ENCODE results near the gene TPCN1. TPM values are rescaled to one million over a fixed set of nuclear protein-coding genes. Genes with fewer than 3 reads are reported as not detected.
A peak's percentile ranks its signal among the peaks of the same experiment; 100 is the strongest.

TPCN1 gene
- total RNA-seq, 3 donors from 2014 or later: 89.9 to 133 (median 91.3) TPM

DNA sequence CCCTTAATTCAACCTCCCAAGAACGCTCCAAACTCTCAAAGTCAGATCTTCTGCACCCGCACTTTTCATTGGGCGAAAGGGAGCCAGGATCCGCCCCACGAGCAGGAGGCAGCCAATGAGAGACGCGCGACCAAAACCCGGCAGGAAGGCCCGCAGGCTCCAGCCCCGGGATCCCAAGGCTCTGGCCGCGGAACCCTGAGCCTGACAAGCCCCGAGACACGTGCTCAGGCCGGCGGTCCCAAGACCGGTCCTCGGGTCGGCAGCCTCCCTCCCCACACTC, 36.4 kb upstream of the TPCN1 start:
- Histone ChIP-seq H3K4me3 (peak overlapping the region; percentile 78), H3K4me1 (ENCODE audit: low read depth) (peaks cover 19% of the 10 kb centered on the region), H3K9me3 (no peaks in the 10 kb centered on the region), H3K36me3 (ENCODE audit: low read depth) (no peaks in the 10 kb centered on the region)
- ATAC-seq: peak; percentile 91
- TF ChIP-seq, protein P1, sequence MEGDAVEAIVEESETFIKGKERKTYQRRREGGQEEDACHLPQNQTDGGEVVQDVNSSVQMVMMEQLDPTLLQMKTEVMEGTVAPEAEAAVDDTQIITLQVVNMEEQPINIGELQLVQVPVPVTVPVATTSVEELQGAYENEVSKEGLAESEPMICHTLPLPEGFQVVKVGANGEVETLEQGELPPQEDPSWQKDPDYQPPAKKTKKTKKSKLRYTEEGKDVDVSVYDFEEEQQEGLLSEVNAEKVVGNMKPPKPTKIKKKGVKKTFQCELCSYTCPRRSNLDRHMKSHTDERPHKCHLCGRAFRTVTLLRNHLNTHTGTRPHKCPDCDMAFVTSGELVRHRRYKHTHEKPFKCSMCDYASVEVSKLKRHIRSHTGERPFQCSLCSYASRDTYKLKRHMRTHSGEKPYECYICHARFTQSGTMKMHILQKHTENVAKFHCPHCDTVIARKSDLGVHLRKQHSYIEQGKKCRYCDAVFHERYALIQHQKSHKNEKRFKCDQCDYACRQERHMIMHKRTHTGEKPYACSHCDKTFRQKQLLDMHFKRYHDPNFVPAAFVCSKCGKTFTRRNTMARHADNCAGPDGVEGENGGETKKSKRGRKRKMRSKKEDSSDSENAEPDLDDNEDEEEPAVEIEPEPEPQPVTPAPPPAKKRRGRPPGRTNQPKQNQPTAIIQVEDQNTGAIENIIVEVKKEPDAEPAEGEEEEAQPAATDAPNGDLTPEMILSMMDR (IDR thresholded peaks at IDR 0.05): no peak
- intact Hi-C loops (cut with DNase I, micrococcal nuclease): no loop called here
- peak; percentile 90 to 93 (median 91) for DNase-seq

DNA sequence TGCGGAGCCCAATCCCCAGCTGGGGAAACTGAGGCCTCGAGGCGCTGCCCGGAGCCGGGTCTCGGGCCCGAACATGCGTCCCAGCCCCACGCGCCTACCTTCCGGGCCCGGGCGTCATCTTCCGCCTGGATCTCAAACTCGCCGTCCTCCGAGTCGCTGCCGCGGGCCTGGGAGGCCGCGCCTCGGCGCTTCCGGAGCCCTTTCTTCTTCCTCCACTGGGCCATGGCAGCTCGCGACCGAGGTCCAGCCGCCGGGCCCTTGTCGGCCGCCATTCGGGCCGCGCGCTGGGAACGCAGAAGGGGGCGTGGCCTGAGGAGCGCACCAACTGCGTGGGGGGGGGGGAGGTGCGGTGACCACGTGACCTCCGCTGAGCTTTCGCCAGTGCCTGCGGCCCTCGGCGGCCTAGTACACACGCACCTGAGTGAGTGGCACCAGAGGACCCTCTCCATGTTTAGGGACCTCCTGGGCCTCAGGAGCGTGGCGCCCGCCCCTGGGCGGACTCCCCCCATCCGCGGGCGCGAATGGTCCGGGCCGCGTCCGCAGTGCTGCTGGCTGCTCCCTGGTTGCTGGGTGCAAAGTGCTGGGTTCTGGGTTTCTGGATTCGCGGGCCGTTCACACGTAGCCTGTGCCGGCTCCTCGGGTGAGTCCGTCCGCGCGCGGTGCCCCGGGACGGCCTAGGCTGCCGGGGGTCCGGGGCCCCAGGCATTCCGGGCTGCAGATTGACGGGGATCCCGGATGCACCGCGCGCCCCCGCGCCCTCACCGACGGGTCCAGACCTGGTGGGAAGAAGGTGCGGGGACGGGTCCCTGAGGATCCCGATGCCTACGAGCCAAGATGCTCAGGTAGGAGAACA, 35.9 kb upstream of the TPCN1 start, which contains the start of the genes DDX54 and RITA1:
Gene DDX54 (minus strand): TSS at position 299 of the 853 bp plus-strand sequence. CDS start 27 bp downstream, at position 272.
Gene RITA1 (plus strand): TSS at position 542 of the 853 bp plus-strand sequence. CDS start 1,026 bp downstream, outside the sequence.
- Histone ChIP-seq H3K9me3 (no peaks in the 10 kb centered on the region), H3K4me1 (ENCODE audit: low read depth) (peaks cover 19% of the 10 kb centered on the region), H3K4me3 (peak within 1 kb of the TSS; percentile 78), H3K36me3 (ENCODE audit: low read depth) (no peaks in the 10 kb centered on the region)
- DNase-seq (peak; percentile 87 to 88 (median 87)), ATAC-seq (peak; percentile 91)
- intact Hi-C loops (cut with DNase I, micrococcal nuclease): no loop called here
- TF ChIP-seq, protein P1 (IDR thresholded peaks at IDR 0.05): no peak

DNA sequence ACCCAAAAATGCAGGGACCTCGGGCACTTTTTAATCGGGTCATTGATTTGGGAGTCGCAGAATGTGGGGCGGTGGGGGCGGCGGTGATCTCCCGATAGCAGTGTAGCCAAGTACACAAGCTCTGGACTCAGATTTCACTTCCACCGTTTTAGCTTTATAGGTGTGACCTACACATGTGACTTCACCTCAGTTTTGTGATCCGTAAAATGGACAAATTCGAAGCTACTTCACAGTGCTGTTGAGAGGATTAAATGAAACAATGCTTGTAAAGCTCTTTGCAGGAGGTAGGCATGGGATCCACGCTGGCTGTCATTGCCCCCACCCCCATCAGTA, 35.3 kb upstream of the TPCN1 start:
- Histone ChIP-seq H3K9me3 (no peaks in the 10 kb centered on the region), H3K36me3 (ENCODE audit: low read depth) (no peaks in the 10 kb centered on the region), H3K4me1 (ENCODE audit: low read depth) (peaks cover 19% of the 10 kb centered on the region), H3K4me3 (peak overlapping the region; percentile 78)
- TF ChIP-seq, protein P1 (IDR thresholded peaks at IDR 0.05): no peak
- intact Hi-C loops (cut with DNase I, micrococcal nuclease): no loop called here
- ATAC-seq: peak; percentile 2
- DNase-seq: no peak

DNA sequence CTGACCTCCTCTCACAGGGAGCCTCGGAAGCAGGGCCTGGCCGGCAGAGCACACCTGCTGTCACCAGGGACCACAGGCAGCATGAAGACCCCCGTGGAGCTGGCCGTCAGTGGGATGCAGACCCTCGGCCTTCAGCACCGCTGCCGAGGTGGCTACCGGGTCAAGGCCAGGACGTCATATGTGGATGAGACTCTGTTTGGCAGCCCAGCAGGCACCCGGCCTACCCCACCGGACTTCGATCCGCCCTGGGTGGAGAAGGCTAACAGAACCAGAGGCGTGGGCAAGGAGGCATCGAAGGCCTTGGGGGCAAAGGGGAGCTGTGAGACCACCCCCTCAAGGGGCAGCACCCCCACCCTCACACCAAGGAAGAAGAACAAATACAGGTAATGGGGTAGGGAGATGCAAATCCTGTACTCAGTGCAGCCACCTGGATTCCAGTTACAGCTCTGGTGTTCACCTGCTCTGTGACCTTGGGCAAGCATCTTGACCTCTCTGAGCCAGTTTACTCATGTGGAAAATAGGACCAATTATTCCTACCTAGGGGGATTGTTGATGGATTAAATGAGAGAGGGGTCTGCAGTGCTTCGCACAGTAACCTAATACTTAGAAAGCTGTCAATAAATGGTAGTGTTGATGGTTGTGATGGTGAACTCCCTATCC, 34.5 kb upstream of the TPCN1 start:
- TF ChIP-seq, protein P1 (IDR thresholded peaks at IDR 0.05): no peak
- Histone ChIP-seq H3K36me3 (ENCODE audit: low read depth) (no peaks in the 10 kb centered on the region), H3K4me3 (no peak overlapping the region), H3K4me1 (ENCODE audit: low read depth) (peaks cover 19% of the 10 kb centered on the region), H3K9me3 (no peaks in the 10 kb centered on the region)
- ATAC-seq (no peak), DNase-seq (peak; percentile 33 to 66 (median 51))
- intact Hi-C loops (cut with DNase I, micrococcal nuclease): no loop called here

DNA sequence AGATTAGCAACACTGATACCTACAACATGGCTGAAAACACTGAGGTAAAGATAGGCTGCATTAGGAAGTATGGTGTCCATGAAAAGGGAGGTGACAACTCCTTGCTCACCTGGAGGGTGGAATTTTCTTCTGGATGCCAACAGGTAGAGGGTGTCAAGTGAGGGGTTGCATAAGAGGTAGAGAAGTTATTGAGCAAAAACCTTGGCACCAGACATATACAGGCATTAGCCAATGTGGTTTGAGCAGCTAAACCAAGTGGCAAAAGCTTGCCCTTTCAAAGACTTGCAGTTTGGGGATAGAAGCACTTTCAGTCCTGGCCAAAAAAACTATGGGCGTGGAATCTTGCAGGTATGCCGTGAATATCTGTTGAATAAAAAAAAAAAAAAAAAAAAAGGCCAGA, 31.9 kb upstream of the TPCN1 start:
- Histone ChIP-seq H3K9me3 (no peaks in the 10 kb centered on the region), H3K36me3 (ENCODE audit: low read depth) (no peaks in the 10 kb centered on the region), H3K4me1 (ENCODE audit: low read depth) (peaks cover 12% of the 10 kb centered on the region), H3K4me3 (no peak overlapping the region)
- no peak for DNase-seq
- ATAC-seq: no peak
- intact Hi-C loops (cut with DNase I, micrococcal nuclease): no loop called here
- TF ChIP-seq, protein P1 (IDR thresholded peaks at IDR 0.05): no peak

Data from mucosa of descending colon (tissue), 3 donors.